Bronchial epithelial cell (primary cell): ENCODE data around the gene BMAL2. TPM values are rescaled to one million over a fixed set of nuclear protein-coding genes. Genes with fewer than 3 reads are reported as not detected.

ENCODE experiments used
- DNase-seq: peaks from one replicate; pipeline ENCODE4 v3.0.0-alpha.2; 2010; ENCODE audit warnings: low read depth
- FAIRE-seq: peaks from 2 replicates; lab custom pipeline; 2011; peaks lifted over from hg19 to GRCh38; lab: Jason Lieb, UNC
- H3K27me3 ChIP-seq: 2 replicates; pipeline ENCODE4 v1.5.1; 2011; ENCODE audit warnings: low read length; ENCODE audit not compliant: control insufficient read depth, insufficient read depth
- H3K36me3 ChIP-seq: 2 replicates; pipeline ENCODE4 v1.5.1; 2011; ENCODE audit warnings: low read length; ENCODE audit not compliant: control insufficient read depth, insufficient read depth
- H3K4me3 ChIP-seq: 2 replicates; pipeline ENCODE4 v1.5.1; 2011; ENCODE audit warnings: mild to moderate bottlenecking, low read depth, low read length, control low read depth
- CTCF ChIP-seq: IDR thresholded peaks from 2 replicates; pipeline ENCODE4 v1.5.1; 2011; ENCODE audit warnings: mild to moderate bottlenecking, moderate library complexity, low read length, control low read depth, inconsistent platforms; ENCODE audit not compliant: insufficient read depth, severe bottlenecking
- total RNA-seq: library from RNA; depleted of rRNA; stranded (reverse); fragments of >200 nt; gene quantifications from 2 replicates; pipeline ENCODE4 v1.2.1, GENCODE V29; 2014

BMAL2 gene
- total RNA-seq, 1 donor from 2014 or later, result 102 TPM

- H3K4me3 ChIP-seq, result no peak overlapping the region
- FAIRE-seq (peak; percentile 52), DNase-seq (peak; percentile 96)
- TF ChIP-seq CTCF, result no peak
- peaks cover 2% of the 10 kb centered on the region for H3K36me3 ChIP-seq
- H3K27me3 ChIP-seq, result no peaks in the 10 kb centered on the region
These were observed 15.1 kb downstream of the BMAL2 start for GRCh38 chr12:27347779-27348178.

GRCh38 chr12:27351476-27351875 lies 18.8 kb downstream of the BMAL2 start:
- H3K4me3 ChIP-seq, result no peak overlapping the region
- no peak for TF ChIP-seq CTCF
- H3K36me3 ChIP-seq, result peaks cover 2% of the 10 kb centered on the region
- H3K27me3 ChIP-seq, result no peaks in the 10 kb centered on the region
- DNase-seq, result no peak
- FAIRE-seq, result no peak

- DNase-seq, result no peak
- H3K4me3 ChIP-seq, result no peak overlapping the region
- FAIRE-seq, result no peak
These were observed 22.9 kb downstream of the BMAL2 start for GRCh38 chr12:27355486-27355885.

GRCh38 chr12:27355979-27356378 lies 23.3 kb downstream of the BMAL2 start:
- Histone ChIP-seq H3K4me3 (no peak overlapping the region), H3K36me3 (no peaks in the 10 kb centered on the region), H3K27me3 (no peaks in the 10 kb centered on the region)
- DNase-seq, result no peak
- no peak for TF ChIP-seq CTCF
- FAIRE-seq, result no peak

More at GRCh38 chr12:27355486-27355885, 22.9 kb downstream of the BMAL2 start:
- Histone ChIP-seq H3K36me3 (no peaks in the 10 kb centered on the region), H3K27me3 (no peaks in the 10 kb centered on the region)
- no peak for TF ChIP-seq CTCF

DNA sequence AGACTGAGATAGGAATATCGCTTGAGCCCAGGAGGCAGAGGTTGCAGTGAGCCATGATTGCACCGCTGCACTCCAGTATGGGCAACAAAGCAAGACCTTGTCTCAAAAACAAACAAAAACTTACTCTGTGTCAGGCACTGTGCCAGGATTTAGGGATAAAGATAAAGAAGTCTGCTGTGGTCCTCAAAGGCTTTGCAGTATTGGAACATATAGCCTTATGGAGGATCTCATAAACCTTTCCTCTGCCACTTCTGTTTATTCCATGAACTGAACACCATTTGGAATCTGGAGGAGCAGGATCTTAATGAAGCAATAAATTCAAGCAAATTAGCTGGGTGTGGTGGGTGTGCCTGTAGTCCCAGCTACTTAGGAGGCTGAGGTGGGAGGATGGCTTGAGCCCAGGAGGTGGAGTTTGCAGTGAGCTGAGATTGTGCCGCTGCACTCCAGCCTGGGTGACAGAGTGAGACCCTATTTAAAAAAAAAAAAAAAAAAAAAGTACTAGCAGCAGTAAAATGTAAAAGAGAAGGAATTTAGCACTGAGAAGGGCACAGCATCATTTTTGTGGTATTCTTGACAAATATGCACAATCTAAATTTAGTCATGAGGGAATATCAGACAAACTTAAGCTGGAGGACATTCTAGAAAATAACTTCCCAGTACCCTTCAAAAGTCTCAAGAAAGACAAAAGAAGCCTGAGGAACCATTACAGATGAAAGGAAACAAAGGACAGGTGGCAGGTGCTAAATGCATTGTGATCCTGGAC lies 27.1 kb downstream of the BMAL2 start:
- no peak overlapping the region for H3K4me3 ChIP-seq
- H3K36me3 ChIP-seq, result peaks cover 1% of the 10 kb centered on the region
- DNase-seq, result no peak
- TF ChIP-seq CTCF, result no peak
- no peak for FAIRE-seq
- H3K27me3 ChIP-seq, result no peaks in the 10 kb centered on the region
